Frontal cortex (tissue), 4 donors: Measurements from ENCODE around the gene RAMP2. TPM values are rescaled to one million over a fixed set of nuclear protein-coding genes. Genes with fewer than 3 reads are reported as not detected.
"Not testable (repeated sequence)": the region's sequence is repeated elsewhere in the genome, so short reads cannot be mapped to it uniquely, and the experiment has no call there.

ENCODE experiments used
- DNase-seq, 2 donors: peaks; one replicate each; pipeline ENCODE4 v3.0.0; 2012; ENCODE audit warnings: low spot score in 2 of 2
- FAIRE-seq: peaks from 2 replicates; lab custom pipeline; 2012; peaks lifted over from hg19 to GRCh38; lab: Jason Lieb, UNC
- total RNA-seq: library from RNA; depleted of rRNA; stranded (reverse); fragments of >200 nt; gene quantifications from one replicate; pipeline ENCODE4 v1.2.3, GENCODE V29; 2014
- donor health status: control.
- donor health status: control.
- donor health status: control.

Gene RAMP2
- 15.9 TPM for total RNA-seq

- peak in 1 of 2 donors; percentile 52 for DNase-seq
These were observed at the start of gene RAMP2 for GRCh38 chr17:42760652-42761581. Gene RAMP2 (plus strand): TSS chr17:42761227. CDS start chr17:42761262, 35 bp downstream.

GRCh38 chr17:42720996-42721583 is 39.9 kb upstream of the RAMP2 start:
- FAIRE-seq, result no peak

More at GRCh38 chr17:42760652-42761581, at the start of gene RAMP2:
- FAIRE-seq, result no peak

GRCh38 chr17:42723636-42724035 is 37.4 kb upstream of the RAMP2 start:
- FAIRE-seq, result no peak
- DNase-seq, result no peak

More at GRCh38 chr17:42720996-42721583, 39.9 kb upstream of the RAMP2 start:
- peak; percentile 51 to 67 for DNase-seq

- no peak for FAIRE-seq
- no peak for DNase-seq
These were observed 35.9 kb upstream of the RAMP2 start for GRCh38 chr17:42725143-42725542.

GRCh38 chr17:42740699-42741098 is 20.3 kb upstream of the RAMP2 start:
- FAIRE-seq, result no peak
- DNase-seq, result no peak

GRCh38 chr17:42742916-42743315 is 18.1 kb upstream of the RAMP2 start:
- not testable (repeated sequence) for FAIRE-seq, DNase-seq

GRCh38 chr17:42743595-42744282 is 17.3 kb upstream of the RAMP2 start:
- no peak for FAIRE-seq
- DNase-seq, result peak in 1 of 2 donors; percentile 32

- DNase-seq, result peak; percentile 60 to 63
- no peak for FAIRE-seq
These were observed 16.7 kb upstream of the RAMP2 start for GRCh38 chr17:42744283-42744805.

- FAIRE-seq, result no peak
- peak; percentile 97 to 98 for DNase-seq
These were observed 16.0 kb upstream of the RAMP2 start, which contains the start of gene EZH1 for GRCh38 chr17:42744806-42745617. Gene EZH1 (minus strand): TSS chr17:42745040. CDS start chr17:42728941, 16,099 bp downstream.

- no peak for FAIRE-seq
These were observed 12.7 kb upstream of the RAMP2 start for GRCh38 chr17:42748202-42748907.

GRCh38 chr17:42748908-42749798 is 11.9 kb upstream of the RAMP2 start:
- no peak for DNase-seq
- no peak for FAIRE-seq

More at GRCh38 chr17:42748202-42748907, 12.7 kb upstream of the RAMP2 start:
- no peak for DNase-seq

- FAIRE-seq (no peak), DNase-seq (no peak)
These were observed 10.2 kb upstream of the RAMP2 start for GRCh38 chr17:42750739-42751344.

GRCh38 chr17:42751628-42752027 is 9.4 kb upstream of the RAMP2 start:
- DNase-seq, result no peak
- FAIRE-seq, result no peak

- FAIRE-seq (no peak), DNase-seq (no peak)
These were observed 6.2 kb upstream of the RAMP2 start for GRCh38 chr17:42754782-42755181.

- FAIRE-seq, result no peak
These were observed 910 bp upstream of the RAMP2 start for GRCh38 chr17:42759982-42760651.

GRCh38 chr17:42761638-42762037 is 611 bp downstream of the RAMP2 start:
- DNase-seq (no peak), FAIRE-seq (no peak)

More at GRCh38 chr17:42759982-42760651, 910 bp upstream of the RAMP2 start:
- no peak for DNase-seq

GRCh38 chr17:42766124-42766523 is 5.1 kb downstream of the RAMP2 start:
- no peak for DNase-seq
- no peak for FAIRE-seq
